ENCODE measurements around the gene ATP11A.

The ATP11A gene

DNA sequence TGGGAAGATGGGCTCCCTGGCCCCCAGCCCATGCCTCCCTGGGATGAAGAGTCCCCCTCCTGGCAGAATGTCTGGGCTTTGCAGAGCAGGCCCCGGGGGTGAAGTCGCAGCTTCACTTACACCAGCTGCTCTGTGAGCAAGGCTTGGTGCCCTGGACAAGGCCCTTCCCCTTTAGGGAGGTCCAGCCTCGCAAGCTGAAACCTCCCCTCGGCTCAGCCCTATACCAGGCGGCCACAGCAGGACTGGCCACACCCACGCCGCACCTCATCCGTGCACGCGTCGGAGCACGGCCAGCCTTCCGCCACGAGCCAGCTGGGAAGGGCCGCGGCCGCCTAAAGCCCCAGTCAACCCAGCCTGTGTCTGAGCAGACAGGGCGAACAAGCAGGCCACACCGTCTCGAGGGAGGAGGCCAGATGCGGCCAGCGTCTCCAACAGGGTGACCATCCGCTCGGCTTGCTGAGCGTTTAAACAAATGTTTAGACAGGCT lies 196.0 kb downstream of the ATP11A start:
- DNase-seq: no peak

DNA sequence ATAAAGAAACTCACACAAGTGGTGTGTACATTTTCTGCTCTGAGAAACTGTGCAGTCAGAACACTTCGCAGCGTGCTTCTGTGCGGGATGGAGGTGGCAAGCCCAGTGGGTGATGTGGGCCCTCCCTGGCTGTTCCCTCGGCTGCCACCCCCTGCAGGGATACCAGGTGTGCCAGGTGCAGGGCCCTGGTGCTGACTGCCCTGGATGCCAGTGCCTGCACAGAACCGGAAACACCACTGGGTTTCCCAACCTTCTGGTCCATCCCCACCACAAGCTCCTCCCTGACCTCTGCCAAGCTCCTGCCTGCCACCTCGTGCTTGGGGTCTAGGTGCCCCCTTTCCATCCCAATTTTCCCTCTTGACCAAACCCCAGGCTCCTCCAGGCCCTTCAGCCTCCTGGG lies 197.3 kb downstream of the ATP11A start:
- DNase-seq: no peak

- DNase-seq: no peak
Observed at GRCh38 chr13:112887557-112887991, 197.7 kb downstream of the ATP11A start.

DNA sequence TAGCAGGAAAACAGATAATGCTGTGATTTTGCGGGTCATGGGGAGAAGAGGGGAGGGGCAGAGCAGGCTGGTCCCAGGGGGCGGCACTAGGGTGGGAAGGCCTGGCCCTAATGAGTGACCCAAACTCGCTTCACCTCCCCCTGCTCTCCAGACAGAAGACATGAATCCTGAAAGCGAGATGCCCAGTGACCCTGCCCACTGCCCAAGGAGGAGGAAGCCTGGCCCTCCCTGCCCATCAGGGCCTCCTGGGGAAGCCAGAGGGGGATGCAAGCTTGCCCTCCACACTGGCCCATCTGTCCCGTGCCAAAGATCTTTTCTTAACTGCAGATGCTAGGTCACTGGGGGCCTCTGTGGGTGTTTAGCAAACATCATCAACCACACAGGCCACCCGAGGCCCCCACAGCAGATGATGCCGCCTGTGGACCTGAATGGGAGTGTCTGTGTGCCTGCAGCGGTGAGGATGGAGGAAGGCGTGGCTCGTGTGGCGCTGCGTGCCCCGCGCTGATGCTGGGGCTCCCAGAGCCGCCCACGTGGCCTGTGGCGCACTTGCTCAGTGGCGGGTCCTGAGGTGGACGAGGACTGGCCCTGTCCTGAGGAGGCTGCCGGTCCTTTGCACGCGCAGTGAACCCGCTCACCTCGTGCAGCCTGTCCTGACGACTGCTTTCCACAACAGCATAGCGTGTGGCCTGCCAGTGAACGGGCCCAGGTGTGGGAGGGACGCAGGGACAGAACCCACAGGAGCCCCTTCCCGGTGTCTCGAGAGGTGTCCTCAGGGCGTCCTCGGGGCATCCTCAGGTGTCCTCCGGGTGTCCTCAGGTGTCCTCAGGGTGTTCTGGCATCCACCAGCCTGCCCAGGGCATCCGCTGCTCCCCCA lies 198.6 kb downstream of the ATP11A start:
- no peak for DNase-seq

DNA sequence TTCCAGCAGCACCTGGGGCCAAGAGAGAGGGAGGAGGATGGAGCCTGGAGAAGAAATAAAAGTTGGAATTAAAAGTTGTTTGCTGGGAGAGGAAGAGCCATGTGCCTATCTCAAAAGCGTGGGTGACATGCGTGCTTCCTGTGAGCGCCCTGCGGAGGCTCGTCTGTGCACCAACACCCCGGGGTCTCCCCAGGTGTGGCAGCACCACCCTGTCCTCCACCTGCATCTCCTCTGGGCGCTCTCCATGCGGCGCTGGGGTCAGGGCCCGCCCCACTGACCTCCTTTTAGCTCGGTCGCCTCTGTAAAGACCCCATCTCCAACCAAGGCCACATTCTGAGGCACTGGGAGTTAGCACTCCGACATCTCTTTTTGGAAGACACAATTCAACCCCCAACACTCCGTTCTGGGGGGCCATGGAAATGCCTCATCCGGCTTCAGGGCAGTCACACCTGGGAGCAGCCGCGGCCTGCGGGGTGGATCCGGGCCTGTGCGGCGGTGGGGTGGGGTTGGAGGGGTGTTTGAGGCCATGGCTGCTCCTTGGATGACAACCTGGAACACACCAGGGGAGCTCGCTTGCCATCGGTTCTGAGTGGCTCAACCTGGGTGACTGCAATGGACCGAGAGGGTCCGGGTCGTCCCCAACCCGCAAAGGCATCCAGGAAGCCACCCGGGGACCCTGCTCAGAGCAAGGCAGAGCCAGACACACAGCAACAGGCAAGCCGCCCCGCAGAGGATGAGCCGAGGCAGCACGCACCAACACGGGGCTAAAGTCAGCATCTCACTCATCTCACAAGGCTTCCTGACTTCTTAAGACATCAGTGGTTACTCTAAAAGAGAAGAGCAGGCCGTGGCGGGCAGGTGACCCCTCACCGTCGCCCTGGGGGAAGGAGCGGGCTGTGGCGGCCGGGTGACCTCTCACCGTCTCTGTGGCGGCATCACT lies 199.8 kb downstream of the ATP11A start:
- DNase-seq: no peak

- no peak for DNase-seq
Observed at GRCh38 chr13:112890316-112891145, 200.7 kb downstream of the ATP11A start.

GRCh38 chr13:112891477-112892401 lies 201.9 kb downstream of the ATP11A start:
- no peak for DNase-seq

GRCh38 chr13:112892426-112893206 lies 202.8 kb downstream of the ATP11A start:
- DNase-seq: no peak

GRCh38 chr13:112893207-112893569 lies 203.3 kb downstream of the ATP11A start:
- DNase-seq: no peak

- no peak for DNase-seq
Observed at GRCh38 chr13:112893570-112894422, 204.0 kb downstream of the ATP11A start.

DNA sequence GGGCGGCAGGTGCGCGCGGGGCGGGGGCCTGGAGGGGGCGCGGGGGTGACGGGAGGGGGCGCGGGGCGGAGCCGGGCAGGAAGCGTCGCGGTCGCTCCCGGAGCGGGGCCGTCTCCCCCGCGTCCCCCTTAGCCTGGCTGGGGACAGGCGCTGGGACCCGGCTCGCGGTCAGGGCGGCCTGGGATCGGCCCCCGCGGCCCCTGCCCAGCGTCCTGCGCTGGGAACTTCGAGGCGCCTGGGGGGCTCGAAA lies 204.5 kb downstream of the ATP11A start:
- no peak for DNase-seq

DNA sequence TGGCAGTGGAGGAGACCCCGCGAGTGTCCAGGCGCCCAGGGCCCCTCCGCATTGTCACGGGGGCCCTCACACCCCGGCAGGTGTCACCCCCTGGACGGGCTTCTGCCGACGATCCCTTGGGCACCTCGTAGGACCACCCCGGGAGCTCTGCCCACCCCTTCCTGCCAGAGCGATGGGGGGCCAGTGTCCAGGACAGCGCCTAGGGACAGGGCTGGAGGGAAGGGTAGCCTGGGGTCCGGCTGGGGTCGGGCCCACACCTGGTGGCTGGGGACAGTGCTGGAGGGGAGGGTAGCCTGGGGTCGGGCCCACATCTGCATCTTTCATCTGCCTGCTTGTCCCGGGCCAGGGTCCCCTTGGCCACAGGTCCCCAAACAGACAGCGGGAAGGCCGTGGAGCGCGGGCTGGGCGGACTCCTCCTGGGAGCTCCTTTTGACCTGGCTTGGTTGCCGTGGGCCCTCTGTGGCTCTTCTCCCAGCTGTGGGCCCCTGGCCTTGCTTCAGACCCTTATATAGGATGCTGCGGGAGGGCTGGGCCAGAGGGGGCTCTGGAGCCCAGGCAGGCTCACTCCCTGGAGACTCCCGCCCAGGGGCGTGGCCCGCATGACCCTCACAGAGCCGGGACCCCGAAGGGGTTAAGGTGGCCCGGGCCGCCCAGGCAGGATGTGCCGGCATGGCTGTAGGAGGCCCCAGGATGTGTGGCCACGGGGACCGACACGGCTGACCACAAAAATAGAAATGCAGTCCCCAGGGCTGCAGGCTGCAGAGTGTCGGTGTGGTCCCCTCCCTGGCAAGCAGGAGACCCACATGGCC lies 205.0 kb downstream of the ATP11A start:
- DNase-seq: no peak

DNA sequence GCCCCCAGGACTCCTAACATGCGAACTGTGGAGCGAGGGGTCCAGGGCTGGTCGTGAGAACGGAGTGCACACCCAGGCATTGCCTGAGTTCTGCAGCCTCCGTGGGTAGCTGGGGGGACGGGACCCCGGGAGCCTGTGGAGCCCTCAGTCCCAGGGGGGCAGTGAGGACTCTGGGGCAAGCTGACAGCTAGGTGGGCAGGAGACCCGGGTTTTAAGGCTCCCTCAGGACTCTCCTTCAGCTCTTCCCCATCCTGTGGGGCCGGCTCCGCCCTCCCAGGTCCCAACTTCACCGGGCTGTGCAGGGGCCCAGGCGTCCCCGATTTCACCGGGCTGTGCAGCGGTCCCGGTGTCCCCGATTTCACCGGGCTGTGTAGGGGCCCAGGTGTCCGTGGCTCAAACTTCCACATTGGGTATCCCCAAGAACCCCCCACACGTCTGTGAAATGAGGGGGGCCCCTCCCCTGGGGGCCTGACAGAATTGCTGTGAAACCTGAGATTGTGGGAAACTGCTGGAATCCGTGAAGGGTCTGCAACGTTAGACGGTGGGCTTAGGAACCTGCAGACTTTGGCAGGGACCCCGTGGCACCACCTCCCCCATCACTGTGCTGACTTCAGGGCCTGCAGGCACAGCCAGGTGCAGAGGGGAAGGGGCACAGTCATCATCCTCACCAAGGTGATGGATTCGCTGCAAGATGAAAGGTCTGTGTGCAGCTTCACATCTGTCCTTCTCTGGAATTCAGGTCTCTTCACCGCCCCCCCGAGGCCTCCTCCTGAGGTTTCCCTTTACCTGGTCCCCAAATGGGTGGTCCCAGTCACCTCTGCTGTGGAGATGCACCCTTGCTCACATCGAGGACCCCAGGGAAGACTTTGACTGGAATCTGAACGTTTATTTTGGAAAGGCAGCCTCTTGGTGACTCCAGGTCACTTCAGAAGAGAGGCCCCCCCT lies 206.0 kb downstream of the ATP11A start:
- DNase-seq: no peak

GRCh38 chr13:112896736-112897602 lies 207.1 kb downstream of the ATP11A start:
- no peak for DNase-seq

DNA sequence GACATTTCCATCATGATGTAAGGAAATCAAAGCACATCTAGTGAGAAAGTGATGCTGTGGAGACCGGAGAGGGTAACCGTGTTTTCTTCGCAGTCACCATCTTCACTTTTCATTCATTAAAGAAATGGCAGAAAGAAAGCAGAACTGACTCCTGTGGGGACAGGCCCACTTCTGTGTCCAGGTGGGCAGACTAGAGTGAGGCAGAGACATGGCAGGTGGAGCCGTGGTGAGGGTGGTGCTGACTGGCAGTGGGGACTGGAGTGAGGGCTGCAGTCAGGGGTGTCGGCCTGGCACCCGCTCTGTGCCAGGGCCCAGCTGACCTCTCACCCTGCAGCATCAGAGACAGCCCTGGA lies 207.7 kb downstream of the ATP11A start:
- no peak for DNase-seq

GRCh38 chr13:112897956-112898620 lies 208.2 kb downstream of the ATP11A start:
- no peak for DNase-seq

Data from NCI-H1694 (cell line).